SH-SY5Y (cell line): ENCODE results near the gene AGAP5.

Experiments
- GATA2 ChIP-seq: IDR thresholded peaks from 2 replicates; pipeline ENCODE4 v1.6.1; 2011; ENCODE audit warnings: mild to moderate bottlenecking, low read depth, low read length
- GATA3 ChIP-seq: IDR thresholded peaks from 2 replicates; pipeline ENCODE4 v1.6.1; 2011; ENCODE audit warnings: low read depth, mild to moderate bottlenecking, low read length, moderate library complexity

GRCh38 chr10:73650537-73651331 lies 47.2 kb downstream of the AGAP5 start:
- no peak for TF ChIP-seq GATA3
- TF ChIP-seq GATA2: no peak
